Ascending aorta (tissue), 2 donors: ENCODE results near the gene ETV5. TPM values are rescaled to one million over a fixed set of nuclear protein-coding genes. Genes with fewer than 3 reads are reported as not detected.
"Not testable (repeated sequence)": the region's sequence is repeated elsewhere in the genome, so short reads cannot be mapped to it uniquely, and the experiment has no call there.

ENCODE experiments used
- DNase-seq, 2 donors: peaks; one replicate each; pipeline ENCODE4 v3.0.0-alpha.2; 2019; ENCODE audit warnings: low spot score in 2 of 2
- H3K27ac ChIP-seq, 2 donors: fragments of 200-600 bp; sonication (generic); one replicate each; pipeline ENCODE4 v1.5.1; 2016 to 2017; ENCODE audit warnings: mild to moderate bottlenecking in 1 of 2
- H3K27me3 ChIP-seq: fragments of 200-600 bp; sonication (generic); one replicate; pipeline ENCODE4 v1.5.1; 2017
- H3K36me3 ChIP-seq, 2 donors: fragments of 200-600 bp; sonication (generic); one replicate each; pipeline ENCODE4 v1.5.1; 2016
- H3K4me1 ChIP-seq, 2 donors: fragments of 200-600 bp; sonication (generic); one replicate each; pipeline ENCODE4 v1.5.1; 2016 to 2017; ENCODE audit warnings: mild to moderate bottlenecking in 1 of 2
- H3K4me3 ChIP-seq, 2 donors: fragments of 200-600 bp; sonication (generic); one replicate each; pipeline ENCODE4 v1.5.1; 2016 to 2017; ENCODE audit warnings: mild to moderate bottlenecking in 1 of 2
- H3K9me3 ChIP-seq, 2 donors: fragments of 200-600 bp; sonication (generic); one replicate each; pipeline ENCODE4 v1.5.1; 2016
- intact Hi-C: fragments of 100-400 bp; cut with DNase I; formaldehyde crosslinking; loops from one replicate; pipeline ENCODE4 v1.15.1; 2023
- total RNA-seq: library from RNA; depleted of rRNA; stranded (reverse); fragments of >200 nt; gene quantifications from one replicate; pipeline ENCODE4 v1.1.0, GENCODE V29; 2016
- TF ChIP-seq, protein P1 (sequence below), 3 experiments: fragments of 200-600 bp in 2 of 3; fragments of 450-650 bp in 1 of 3; sonication (generic) in 2 of 3; IDR thresholded peaks; one replicate each; pipeline ENCODE4 v1.5.1; 2016 to 2019; ENCODE audit warnings: antibody characterized with exemption in 3 of 3, mild to moderate bottlenecking in 1 of 3, moderate library complexity in 1 of 3

ETV5 gene
- total RNA-seq, 1 donor from 2014 or later = 15.8 TPM

DNA sequence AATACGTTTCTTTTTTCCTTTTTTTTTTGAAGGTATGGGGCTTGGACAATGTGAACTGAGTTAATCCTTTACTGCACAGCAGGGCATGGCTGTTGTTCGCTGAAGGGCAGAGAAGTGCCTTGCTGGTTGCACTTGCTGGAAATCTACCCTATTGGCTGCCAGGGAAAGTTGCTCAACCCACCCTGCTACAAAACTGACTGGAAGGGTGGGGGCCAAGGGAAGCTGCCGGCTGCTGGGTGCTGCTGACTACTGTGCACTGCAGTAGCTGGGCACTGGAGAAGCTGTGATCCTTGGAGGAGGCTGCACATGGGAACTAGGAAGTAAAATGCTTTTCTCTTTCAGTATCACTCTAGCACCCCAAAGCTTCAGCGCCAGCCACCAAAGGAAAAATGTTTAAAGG is 70.5 kb downstream of the ETV5 start:
- no peak overlapping the region for H3K27ac ChIP-seq
- TF ChIP-seq, protein P1, sequence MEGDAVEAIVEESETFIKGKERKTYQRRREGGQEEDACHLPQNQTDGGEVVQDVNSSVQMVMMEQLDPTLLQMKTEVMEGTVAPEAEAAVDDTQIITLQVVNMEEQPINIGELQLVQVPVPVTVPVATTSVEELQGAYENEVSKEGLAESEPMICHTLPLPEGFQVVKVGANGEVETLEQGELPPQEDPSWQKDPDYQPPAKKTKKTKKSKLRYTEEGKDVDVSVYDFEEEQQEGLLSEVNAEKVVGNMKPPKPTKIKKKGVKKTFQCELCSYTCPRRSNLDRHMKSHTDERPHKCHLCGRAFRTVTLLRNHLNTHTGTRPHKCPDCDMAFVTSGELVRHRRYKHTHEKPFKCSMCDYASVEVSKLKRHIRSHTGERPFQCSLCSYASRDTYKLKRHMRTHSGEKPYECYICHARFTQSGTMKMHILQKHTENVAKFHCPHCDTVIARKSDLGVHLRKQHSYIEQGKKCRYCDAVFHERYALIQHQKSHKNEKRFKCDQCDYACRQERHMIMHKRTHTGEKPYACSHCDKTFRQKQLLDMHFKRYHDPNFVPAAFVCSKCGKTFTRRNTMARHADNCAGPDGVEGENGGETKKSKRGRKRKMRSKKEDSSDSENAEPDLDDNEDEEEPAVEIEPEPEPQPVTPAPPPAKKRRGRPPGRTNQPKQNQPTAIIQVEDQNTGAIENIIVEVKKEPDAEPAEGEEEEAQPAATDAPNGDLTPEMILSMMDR (IDR thresholded peaks at IDR 0.05) = no peak
- no peaks in the 10 kb centered on the region for H3K27me3 ChIP-seq
- peaks cover 0 to 7% of the 10 kb centered on the region in 2 donors for H3K9me3 ChIP-seq
- no peaks in the 10 kb centered on the region for H3K36me3 ChIP-seq
- H3K4me3 ChIP-seq = no peak overlapping the region
- no peaks in the 10 kb centered on the region for H3K4me1 ChIP-seq
- no peak for DNase-seq
- intact Hi-C loops = no loop called here

DNA sequence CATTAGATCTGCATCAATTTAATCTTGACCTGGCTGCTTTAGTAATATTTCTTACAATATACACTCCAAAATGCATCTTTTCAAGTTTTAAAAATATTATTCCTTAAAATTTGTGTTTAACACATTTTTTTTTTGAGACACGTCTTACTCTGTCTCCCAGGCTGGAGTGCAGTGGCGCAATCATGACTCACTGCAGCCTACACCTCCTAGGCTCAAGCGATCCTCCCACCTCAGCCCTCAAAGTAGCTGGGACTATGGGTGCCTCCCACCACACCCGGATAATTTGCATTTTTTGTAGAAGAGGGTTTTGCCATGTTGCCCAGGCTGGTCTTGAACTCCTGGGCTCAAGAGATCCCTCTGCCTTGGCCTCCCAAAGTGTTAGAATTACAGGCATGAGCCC is 73.6 kb downstream of the ETV5 start:
- intact Hi-C loops = no loop called here
- Histone ChIP-seq H3K27ac (no peak overlapping the region), H3K36me3 (no peaks in the 10 kb centered on the region), H3K27me3 (no peaks in the 10 kb centered on the region), H3K4me1 (no peaks in the 10 kb centered on the region), H3K4me3 (no peak overlapping the region), H3K9me3 (peaks cover 0 to 7% of the 10 kb centered on the region in 2 donors)
- TF ChIP-seq, protein P1 (IDR thresholded peaks at IDR 0.05) = no peak
- no peak for DNase-seq

DNA sequence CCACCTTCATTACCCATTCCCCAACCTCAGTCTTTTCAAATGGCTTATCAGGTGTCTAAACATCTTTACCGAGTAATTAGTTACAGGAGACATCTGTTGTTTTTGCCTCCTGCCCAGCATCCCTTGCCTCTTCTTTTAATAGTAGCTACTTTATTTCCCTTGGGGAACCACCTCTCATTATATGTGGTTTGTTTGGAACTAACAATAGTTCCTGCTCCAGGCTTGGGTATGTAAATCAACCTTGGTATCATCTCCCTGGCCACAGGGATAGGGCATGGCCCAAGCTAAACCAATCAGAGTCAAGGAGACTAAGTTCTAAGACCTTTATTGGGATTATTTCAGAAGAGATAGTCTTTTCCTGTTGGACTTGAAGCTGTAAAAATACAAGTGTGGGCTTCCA is 76.6 kb downstream of the ETV5 start:
- H3K4me3 ChIP-seq = no peak overlapping the region
- H3K27me3 ChIP-seq = no peaks in the 10 kb centered on the region
- DNase-seq = no peak
- H3K9me3 ChIP-seq = no peaks in the 10 kb centered on the region
- H3K36me3 ChIP-seq = no peaks in the 10 kb centered on the region
- intact Hi-C loops = no loop called here
- no peak overlapping the region for H3K27ac ChIP-seq
- no peaks in the 10 kb centered on the region for H3K4me1 ChIP-seq
- TF ChIP-seq, protein P1 (IDR thresholded peaks at IDR 0.05) = no peak

DNA sequence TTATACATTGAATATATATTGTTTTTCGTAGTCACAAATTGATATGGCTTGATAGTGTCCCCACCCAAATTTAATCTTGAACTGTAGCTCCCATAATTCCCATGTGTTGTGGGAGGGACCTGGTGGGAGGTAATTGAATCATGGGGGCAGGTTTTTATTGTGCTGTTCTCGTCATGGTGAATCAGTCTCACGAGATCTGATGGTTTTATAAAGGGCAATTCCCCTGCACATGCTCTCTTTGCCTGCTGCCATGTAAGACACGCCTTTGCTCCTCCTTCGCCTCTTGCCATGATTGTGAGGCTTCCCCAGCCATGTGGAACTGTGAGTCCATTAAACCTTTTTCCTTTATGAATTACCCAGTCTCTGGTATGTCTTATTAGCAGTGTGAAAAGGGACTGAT is 82.9 kb downstream of the ETV5 start:
- H3K27ac ChIP-seq, H3K27me3 ChIP-seq, H3K9me3 ChIP-seq, H3K4me1 ChIP-seq, H3K4me3 ChIP-seq, DNase-seq, intact Hi-C loops, H3K36me3 ChIP-seq: not testable (repeated sequence)

DNA sequence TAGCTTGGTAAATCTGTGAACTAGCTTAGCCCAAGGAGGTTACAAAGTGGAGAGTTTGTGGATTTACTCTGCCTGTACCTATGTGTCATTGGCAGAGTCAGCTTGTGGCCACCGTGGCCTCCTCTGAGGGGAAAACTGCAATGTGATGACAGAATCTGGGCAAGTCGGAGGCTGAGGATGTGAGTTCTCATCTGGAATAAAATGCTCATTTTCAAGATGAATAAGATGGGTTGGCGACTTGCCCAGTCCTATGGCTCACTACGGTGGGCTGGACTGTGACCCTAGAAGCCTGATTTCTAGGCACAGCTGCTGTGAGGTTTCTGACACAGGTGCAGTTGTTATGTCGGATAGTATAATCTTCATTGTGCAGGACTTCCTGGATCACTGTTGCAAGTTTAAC is 83.7 kb downstream of the ETV5 start:
- intact Hi-C loops = no loop called here
- H3K9me3 ChIP-seq = no peaks in the 10 kb centered on the region
- no peak overlapping the region for H3K4me3 ChIP-seq
- no peaks in the 10 kb centered on the region for H3K27me3 ChIP-seq
- DNase-seq = no peak
- H3K27ac ChIP-seq = peak overlapping the region in 1 of 2 donors; percentile 53
- no peaks in the 10 kb centered on the region for H3K36me3 ChIP-seq
- H3K4me1 ChIP-seq = no peaks in the 10 kb centered on the region
- TF ChIP-seq, protein P1 (IDR thresholded peaks at IDR 0.05) = no peak

DNA sequence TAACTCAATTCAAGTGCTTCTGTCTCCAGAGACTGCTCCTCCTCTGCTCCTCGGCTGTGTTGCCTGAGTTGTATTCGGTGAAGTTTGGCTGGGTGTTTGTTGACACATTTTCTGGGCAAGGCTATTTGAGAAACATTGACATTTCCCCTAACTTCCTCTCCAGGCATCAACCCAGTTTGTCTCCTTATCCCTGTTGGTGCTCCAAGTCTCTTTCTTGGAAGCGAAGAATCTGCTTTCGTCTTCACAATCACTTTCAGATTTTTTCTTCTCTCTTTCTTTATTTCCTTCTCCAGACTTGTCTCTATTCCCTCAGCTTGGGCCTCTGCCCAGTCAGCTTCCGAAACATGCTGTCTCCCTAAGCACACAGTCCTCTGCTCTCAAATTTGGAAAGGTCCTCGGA is 84.7 kb downstream of the ETV5 start:
- peak overlapping the region; percentile 31 to 53 for H3K27ac ChIP-seq
- H3K4me3 ChIP-seq = peak overlapping the region; percentile 13 to 34
- H3K36me3 ChIP-seq = no peaks in the 10 kb centered on the region
- intact Hi-C loops = no loop called here
- no peak for DNase-seq
- H3K4me1 ChIP-seq = no peaks in the 10 kb centered on the region
- H3K9me3 ChIP-seq = no peaks in the 10 kb centered on the region
- H3K27me3 ChIP-seq = no peaks in the 10 kb centered on the region
- TF ChIP-seq, protein P1 (IDR thresholded peaks at IDR 0.05) = no peak
